HL-60/S4 treated with phorbol 12-myristate 13-acetate at 8.2 ng/mL for 4 days and 3 days (cell line): ENCODE results near the gene GJD4.

Source experiments
- in situ Hi-C: fragments of 300-500 bp; cut with MboI; formaldehyde crosslinking; loops from 2 replicates; pipeline ENCODE4 v1.15.0; 2022; ENCODE audit warnings: low sequenced_read_pairs

GJD4 gene

GRCh38 chr10:35605191-35605590 lies at the start of gene GJD4:
Gene GJD4, plus strand, starts transcription at chr10:35605341. Its CDS starts 227 bp downstream, at chr10:35605568.
- in situ Hi-C loops = no loop called here

GRCh38 chr10:35555962-35556930 lies 48.9 kb upstream of the GJD4 start:
- in situ Hi-C loops = no loop called here

GRCh38 chr10:35558276-35558675 lies 46.9 kb upstream of the GJD4 start:
- in situ Hi-C loops = no loop called here

- in situ Hi-C loops = no loop called here
These were observed 45.7 kb upstream of the GJD4 start for GRCh38 chr10:35559416-35559815.

GRCh38 chr10:35561715-35562114 lies 43.4 kb upstream of the GJD4 start:
- in situ Hi-C loops = no loop called here

GRCh38 chr10:35562427-35562826 lies 42.7 kb upstream of the GJD4 start:
- in situ Hi-C loops = no loop called here

GRCh38 chr10:35563261-35563891 lies 41.8 kb upstream of the GJD4 start:
- in situ Hi-C loops = no loop called here

GRCh38 chr10:35564341-35564968 lies 40.7 kb upstream of the GJD4 start:
- in situ Hi-C loops = no loop called here

- in situ Hi-C loops = no loop called here
These were observed 39.5 kb upstream of the GJD4 start for GRCh38 chr10:35565602-35566081.

- in situ Hi-C loops = no loop called here
These were observed 37.2 kb upstream of the GJD4 start for GRCh38 chr10:35567951-35568350.

GRCh38 chr10:35568483-35569015 lies 36.6 kb upstream of the GJD4 start:
- in situ Hi-C loops = no loop called here

GRCh38 chr10:35569111-35569707 lies 35.9 kb upstream of the GJD4 start:
- in situ Hi-C loops = no loop called here

GRCh38 chr10:35569836-35570235 lies 35.3 kb upstream of the GJD4 start:
- in situ Hi-C loops = no loop called here

GRCh38 chr10:35570397-35570796 lies 34.7 kb upstream of the GJD4 start:
- in situ Hi-C loops = no loop called here

- in situ Hi-C loops = no loop called here
These were observed 32.6 kb upstream of the GJD4 start for GRCh38 chr10:35572583-35572982.

GRCh38 chr10:35573796-35574195 lies 31.3 kb upstream of the GJD4 start:
- in situ Hi-C loops = no loop called here

GRCh38 chr10:35574924-35575352 lies 30.2 kb upstream of the GJD4 start:
- in situ Hi-C loops = no loop called here

GRCh38 chr10:35575640-35576039 lies 29.5 kb upstream of the GJD4 start:
- in situ Hi-C loops = no loop called here

- in situ Hi-C loops = no loop called here
These were observed 28.4 kb upstream of the GJD4 start for GRCh38 chr10:35576730-35577129.

- in situ Hi-C loops = no loop called here
These were observed 27.1 kb upstream of the GJD4 start for GRCh38 chr10:35577926-35578617.
